ENCODE results near the gene HSD17B14. TPM values are rescaled to one million over a fixed set of nuclear protein-coding genes. Genes with fewer than 3 reads are reported as not detected.
A peak's percentile ranks its signal among the peaks of the same experiment; 100 is the strongest.
"Not testable (repeated sequence)": the region's sequence is repeated elsewhere in the genome, so short reads cannot be mapped to it uniquely, and the experiment has no call there.

The HSD17B14 gene
- total RNA-seq, 1 donor from 2014 or later: 24.4 TPM

GRCh38 chr19:48867746-48868113 is 31.4 kb upstream of the HSD17B14 start:
- no peak for DNase-seq (ENCODE audit: low spot score)

GRCh38 chr19:48867123-48867745 is 30.9 kb upstream of the HSD17B14 start:
- no peak for DNase-seq (ENCODE audit: low spot score)

- DNase-seq (ENCODE audit: low spot score): no peak
Measured at GRCh38 chr19:48866692-48867091, 30.4 kb upstream of the HSD17B14 start.

- no peak for DNase-seq (ENCODE audit: low spot score)
Measured at GRCh38 chr19:48862827-48863226, 26.5 kb upstream of the HSD17B14 start.

GRCh38 chr19:48861313-48861712 is 25.0 kb upstream of the HSD17B14 start:
- no peak for DNase-seq (ENCODE audit: low spot score)

GRCh38 chr19:48859711-48860572 is 23.7 kb upstream of the HSD17B14 start:
- peak; percentile 54 for DNase-seq (ENCODE audit: low spot score)

- DNase-seq (ENCODE audit: low spot score): peak; percentile 57
Measured at GRCh38 chr19:48858984-48859710, 22.9 kb upstream of the HSD17B14 start.

- no peak for DNase-seq (ENCODE audit: low spot score)
Measured at GRCh38 chr19:48856921-48857320, 20.6 kb upstream of the HSD17B14 start.

- DNase-seq (ENCODE audit: low spot score): no peak
Measured at GRCh38 chr19:48854103-48854502, 17.8 kb upstream of the HSD17B14 start.

GRCh38 chr19:48853483-48853882 is 17.2 kb upstream of the HSD17B14 start:
- DNase-seq (ENCODE audit: low spot score): no peak

- DNase-seq (ENCODE audit: low spot score): no peak
Measured at GRCh38 chr19:48852292-48852691, 16.0 kb upstream of the HSD17B14 start.

- not testable (repeated sequence) for DNase-seq (ENCODE audit: low spot score)
Measured at GRCh38 chr19:48846659-48847058, 10.4 kb upstream of the HSD17B14 start.

- DNase-seq (ENCODE audit: low spot score): no peak
Measured at GRCh38 chr19:48845384-48845783, 9.1 kb upstream of the HSD17B14 start.

- DNase-seq (ENCODE audit: low spot score): no peak
Measured at GRCh38 chr19:48844472-48844871, 8.2 kb upstream of the HSD17B14 start.

GRCh38 chr19:48842789-48843162 is 6.5 kb upstream of the HSD17B14 start:
- DNase-seq (ENCODE audit: low spot score): no peak

- DNase-seq (ENCODE audit: low spot score): no peak
Measured at GRCh38 chr19:48841571-48841970, 5.3 kb upstream of the HSD17B14 start.

GRCh38 chr19:48841047-48841446 is 4.8 kb upstream of the HSD17B14 start:
- no peak for DNase-seq (ENCODE audit: low spot score)

- DNase-seq (ENCODE audit: low spot score): no peak
Measured at GRCh38 chr19:48837687-48838086, 1.4 kb upstream of the HSD17B14 start.

GRCh38 chr19:48837051-48837524 is 797 bp upstream of the HSD17B14 start:
- DNase-seq (ENCODE audit: low spot score): peak; percentile 87

GRCh38 chr19:48835734-48836088 is 580 bp downstream of the HSD17B14 start:
- peak; percentile 96 for DNase-seq (ENCODE audit: low spot score)

- no peak for DNase-seq (ENCODE audit: low spot score)
Measured at GRCh38 chr19:48833977-48834376, 2.3 kb downstream of the HSD17B14 start.

- no peak for DNase-seq (ENCODE audit: low spot score)
Measured at GRCh38 chr19:48833049-48833448, 3.2 kb downstream of the HSD17B14 start.

- no peak for DNase-seq (ENCODE audit: low spot score)
Measured at GRCh38 chr19:48830965-48831364, 5.3 kb downstream of the HSD17B14 start.
